GM21367 (cell line): Measurements from ENCODE around the gene F8.
A peak's percentile ranks its signal among the peaks of the same experiment; 100 is the strongest.

ENCODE experiments used
- ATAC-seq: cut with Tn5 transposase; IDR thresholded peaks from one replicate; pipeline ENCODE4 v1.9.1; 2021; ENCODE audit not compliant: unreplicated experiment

The F8 gene

GRCh38 chrX:155022585-155022984, at the start of gene F8:
Gene F8 (minus strand): TSS chrX:155022723. CDS start chrX:155022552, 171 bp downstream.
- ATAC-seq = no peak

DNA sequence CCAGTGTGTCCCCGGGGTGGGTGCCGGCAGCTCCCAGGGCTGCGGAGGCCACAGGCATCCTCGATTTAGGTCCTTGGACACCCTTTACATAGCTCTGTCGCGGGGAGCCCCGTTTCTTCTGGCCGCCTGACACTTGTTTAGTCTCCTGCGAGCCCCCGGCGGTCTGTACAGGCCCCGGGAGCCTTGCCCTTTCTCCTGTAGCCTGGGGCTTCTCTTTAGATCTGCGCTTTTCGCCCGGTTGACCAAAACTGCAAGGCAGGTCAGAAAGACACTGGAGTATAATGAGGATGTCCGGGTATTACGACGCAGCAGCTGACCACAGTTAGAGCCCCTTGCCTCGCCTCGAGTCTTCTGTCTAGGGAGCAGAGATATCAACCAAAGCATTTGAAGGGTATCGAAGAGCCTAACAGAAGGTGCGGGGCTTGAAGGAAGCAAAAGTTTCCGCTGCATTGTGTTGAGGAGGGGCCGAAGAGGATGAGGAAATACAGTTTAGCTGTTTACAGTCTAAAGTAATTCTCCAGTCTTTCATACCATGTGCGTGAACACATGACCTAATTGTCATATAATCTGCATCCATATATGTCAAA, 49.3 kb upstream of the F8 start:
- peak; percentile 6 for ATAC-seq

- peak; percentile 83 for ATAC-seq
These were observed 48.6 kb upstream of the F8 start, which contains the start of the genes BRCC3, CMC4 and MTCP1 for GRCh38 chrX:155070975-155071693. Gene BRCC3 (plus strand): TSS chrX:155071508. CDS start chrX:155071528, 20 bp downstream. Gene CMC4 (minus strand): TSS chrX:155071136. CDS start chrX:155064023, 7,113 bp downstream. Gene MTCP1 (minus strand): TSS chrX:155071136. CDS start chrX:155066010, 5,126 bp downstream.

- peak; percentile 2 for ATAC-seq
These were observed 48.1 kb upstream of the F8 start for GRCh38 chrX:155070663-155070974.

DNA sequence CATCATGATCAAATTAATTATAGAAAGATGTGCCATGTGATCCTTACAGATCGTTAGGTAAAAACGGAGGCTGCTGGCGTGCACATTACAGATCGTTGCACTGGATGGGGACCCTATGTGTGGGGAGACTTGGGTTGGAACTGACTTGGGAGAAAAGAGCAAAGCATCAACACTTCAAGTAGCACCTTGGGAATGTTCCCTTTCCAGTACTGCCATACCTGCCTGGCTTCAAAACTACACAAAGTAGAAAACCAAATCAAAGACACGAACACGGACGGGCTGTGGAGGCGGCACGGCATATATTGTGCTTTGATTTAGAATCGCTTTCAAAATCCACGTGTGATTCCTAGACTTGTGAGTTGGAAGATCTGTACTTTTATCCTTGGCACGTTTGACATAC, 47.5 kb upstream of the F8 start:
- ATAC-seq = no peak

GRCh38 chrX:155069414-155069813, 46.9 kb upstream of the F8 start:
- no peak for ATAC-seq

- no peak for ATAC-seq
These were observed 45.6 kb upstream of the F8 start for GRCh38 chrX:155068165-155068564.

- no peak for ATAC-seq
These were observed 42.7 kb upstream of the F8 start for GRCh38 chrX:155065035-155065734.

- ATAC-seq = no peak
These were observed 39.2 kb upstream of the F8 start for GRCh38 chrX:155061760-155062159.

- no peak for ATAC-seq
These were observed 34.6 kb upstream of the F8 start for GRCh38 chrX:155056877-155057792.

DNA sequence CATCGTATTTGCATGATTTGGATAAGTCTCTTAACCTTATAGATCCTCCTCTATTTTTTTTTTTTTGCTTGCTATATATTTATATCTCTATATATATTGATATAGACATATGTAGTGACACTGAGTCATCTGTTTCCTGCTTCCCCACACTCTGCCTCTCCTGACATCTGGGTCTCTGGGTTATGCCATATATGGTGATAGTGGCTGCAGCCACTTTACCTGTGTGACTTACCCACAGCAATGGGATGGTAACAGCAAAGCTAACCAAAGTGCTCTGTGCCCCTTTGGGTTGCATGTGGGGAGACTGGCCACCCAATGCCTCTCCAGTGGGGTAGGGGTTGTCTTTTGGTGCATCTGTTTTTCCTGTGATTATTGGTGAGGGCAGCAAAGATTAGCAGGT, 33.9 kb upstream of the F8 start:
- ATAC-seq = no peak

DNA sequence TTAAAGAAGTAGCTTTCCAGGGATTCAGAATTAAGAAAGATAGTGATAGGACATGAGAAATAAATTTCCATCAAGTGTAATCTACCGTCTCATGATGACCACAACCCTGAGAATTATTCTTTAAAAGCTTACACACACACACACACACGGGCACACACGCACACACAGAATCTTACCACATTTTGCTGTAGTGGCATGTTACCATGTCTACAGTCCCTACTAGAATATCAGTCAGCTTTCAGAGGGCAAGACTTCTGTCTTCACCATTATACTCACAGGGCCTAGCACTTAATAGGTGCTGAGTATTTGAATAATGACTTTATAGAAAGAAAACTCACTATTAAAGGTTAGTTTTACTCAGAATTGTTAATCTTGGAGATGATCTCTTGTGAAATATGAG, 33.0 kb upstream of the F8 start:
- no peak for ATAC-seq

DNA sequence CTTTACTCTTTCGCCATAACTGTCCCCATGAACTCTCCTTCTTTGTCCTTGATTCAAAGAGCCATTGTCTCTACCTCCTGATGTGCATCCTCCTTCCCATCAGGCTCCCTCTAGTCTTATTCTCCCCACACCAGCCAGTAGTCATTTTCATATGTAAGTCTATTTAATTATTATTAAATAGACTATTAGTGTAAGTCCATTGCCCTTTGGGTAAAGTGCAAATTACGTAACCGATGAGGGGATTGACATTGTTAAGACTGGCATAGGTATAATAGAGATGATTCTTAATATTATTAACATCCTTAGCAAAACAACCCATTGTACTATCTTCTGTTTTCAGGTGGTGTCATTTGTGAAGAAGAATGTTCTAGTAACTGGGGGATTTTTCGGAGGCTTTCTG, 31.7 kb upstream of the F8 start:
- no peak for ATAC-seq

- no peak for ATAC-seq
These were observed 31.1 kb upstream of the F8 start for GRCh38 chrX:155053656-155054055.

DNA sequence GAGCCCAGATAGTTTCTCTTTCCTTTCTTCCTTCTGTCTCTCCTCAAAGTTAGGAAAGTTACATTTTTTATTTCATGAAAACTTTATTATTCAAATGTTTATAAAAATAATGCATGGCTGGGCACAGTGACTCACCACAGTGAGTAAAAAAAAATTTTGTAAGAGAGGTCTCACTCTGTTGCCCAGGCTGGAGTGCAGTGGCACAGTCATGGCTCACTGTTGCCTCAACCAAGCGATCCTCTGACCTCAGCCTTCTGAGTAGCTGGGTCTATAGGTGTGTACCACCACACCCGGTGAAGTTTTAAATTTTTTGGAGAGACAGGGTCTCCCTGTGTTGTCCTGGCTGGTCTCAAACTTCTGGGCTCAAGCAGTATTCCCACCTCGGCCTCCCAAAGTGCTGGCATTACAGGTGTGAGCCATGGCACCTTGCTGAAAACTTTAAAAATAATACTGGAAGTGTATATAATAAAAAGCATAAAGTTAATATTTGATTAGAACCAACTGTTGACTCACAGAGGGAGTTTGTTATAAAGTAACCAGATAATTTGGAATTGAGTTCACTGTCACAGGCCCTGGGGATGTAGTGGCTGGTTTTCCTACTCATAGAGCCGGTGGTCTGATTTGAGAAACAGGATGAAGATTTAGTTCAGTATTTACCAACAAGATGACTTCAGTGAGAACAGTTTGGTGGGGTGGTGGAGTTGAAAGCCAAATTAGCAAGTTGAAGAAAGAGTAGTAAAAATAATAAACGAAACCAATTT, 30.4 kb upstream of the F8 start:
- ATAC-seq = no peak

DNA sequence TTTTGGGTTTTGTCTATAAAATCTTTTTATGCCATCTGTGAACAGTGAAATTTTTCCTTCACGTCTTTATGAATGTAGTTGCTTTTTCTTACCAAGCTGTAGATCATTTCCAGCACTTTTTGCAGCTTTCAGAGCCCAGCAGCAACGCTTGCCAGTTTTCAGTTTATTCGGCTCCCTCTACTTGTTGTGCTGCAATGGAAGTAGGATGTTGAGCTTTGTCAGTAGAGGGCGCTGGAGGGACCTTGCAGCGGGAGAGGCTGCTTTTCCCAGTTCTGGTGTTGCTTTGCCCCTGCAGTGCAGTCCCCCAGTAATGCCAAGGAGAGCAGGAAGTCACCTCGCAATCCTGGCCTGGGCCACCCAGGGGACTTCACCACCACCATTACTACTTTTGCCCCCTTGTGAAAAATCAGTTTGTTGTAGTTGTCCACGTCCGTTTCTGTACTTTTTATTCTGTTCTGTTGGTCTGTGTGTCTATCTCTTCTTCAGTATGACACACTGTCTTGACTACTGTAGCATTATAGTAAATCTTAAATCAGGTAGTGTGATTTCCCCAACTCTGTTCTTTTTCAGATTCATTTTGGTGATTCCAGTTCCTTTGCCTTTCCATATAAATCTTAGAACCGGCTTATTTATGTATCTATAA, 26.6 kb upstream of the F8 start:
- no peak for ATAC-seq

GRCh38 chrX:155046811-155047528, 24.4 kb upstream of the F8 start:
- ATAC-seq = no peak

- ATAC-seq = no peak
These were observed 23.7 kb upstream of the F8 start for GRCh38 chrX:155046129-155046810.

DNA sequence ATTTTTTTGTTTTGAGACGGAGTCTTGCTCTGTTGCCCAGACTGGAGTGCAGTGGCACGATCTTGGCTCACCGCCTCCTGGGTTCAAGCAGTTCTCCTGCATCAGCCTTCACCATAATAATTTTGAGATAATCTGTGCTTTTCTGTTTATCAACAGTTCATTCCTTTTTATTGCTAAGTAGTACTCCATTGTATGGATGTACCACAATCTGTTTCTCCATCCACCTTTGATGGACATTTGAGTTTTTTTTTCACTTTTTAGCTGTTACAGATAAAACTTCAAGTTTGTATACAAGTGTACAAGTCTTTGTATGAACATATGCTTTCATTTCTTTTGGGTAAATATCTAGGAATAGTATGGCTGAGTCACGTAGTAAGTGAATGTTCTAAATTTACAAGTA, 13.2 kb upstream of the F8 start:
- no peak for ATAC-seq
